Stimulated activated naive CD4-positive, alpha-beta T cell (primary cell): ENCODE data around the gene ATP8B2.
"Not testable (repeated sequence)": the region's sequence is repeated elsewhere in the genome, so short reads cannot be mapped to it uniquely, and the experiment has no call there.

Experiments
- DNase-seq, 6 experiments: peaks; one replicate each; lab custom pipeline; 2025; lab: John Stamatoyannopoulos, UW

The ATP8B2 gene

DNA sequence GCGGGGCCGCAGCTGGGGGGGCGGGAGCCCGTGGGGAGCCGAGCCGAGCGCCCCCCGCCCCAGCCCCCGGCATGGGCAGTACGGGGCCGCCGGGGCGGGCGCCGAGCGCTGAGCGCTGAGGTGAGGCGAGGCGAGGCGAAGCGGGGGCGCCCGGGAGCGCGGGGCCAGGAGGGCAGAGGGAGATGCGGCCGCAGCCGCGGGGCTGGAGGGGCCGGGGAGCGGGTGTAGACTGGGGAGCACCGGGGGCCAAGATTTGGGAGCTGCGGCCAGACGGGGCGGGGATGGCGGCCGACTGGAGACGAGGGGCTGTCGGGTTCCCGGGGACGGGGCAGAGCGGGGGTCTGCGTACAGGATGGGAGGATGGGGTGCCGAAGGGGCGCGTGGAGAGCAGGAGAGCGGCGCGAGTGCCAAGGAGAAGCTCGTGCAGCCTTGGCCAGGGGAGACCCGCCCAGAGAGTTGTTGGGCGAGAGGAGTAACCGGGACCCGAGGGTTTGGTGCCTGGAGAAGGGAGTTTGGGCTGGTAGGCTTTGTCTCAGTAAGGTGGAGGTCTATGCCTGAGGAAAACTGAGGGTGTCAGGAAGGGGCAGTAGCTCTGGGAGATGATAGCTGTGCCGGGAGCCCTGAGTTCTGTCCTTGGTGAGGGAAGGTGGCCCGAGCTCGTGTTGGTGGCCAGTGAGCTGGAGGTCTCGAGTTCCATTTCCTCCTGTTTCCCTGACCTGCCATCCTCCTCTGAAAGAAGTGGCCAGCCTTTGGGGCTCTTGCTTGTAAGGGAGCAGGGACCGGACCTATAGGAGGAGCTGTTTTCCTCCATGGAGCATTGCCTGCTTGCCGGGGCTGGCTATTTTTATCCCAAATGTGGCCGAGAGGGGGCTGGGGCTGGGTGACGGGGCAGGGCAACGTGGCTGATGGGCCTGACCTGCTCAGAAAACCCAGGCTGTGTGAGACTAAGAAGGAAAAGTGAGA, 539 bp downstream of the ATP8B2 start:
- DNase-seq, result peak in 4 of 6 experiments; percentile 26 to 58 (median 37)

DNA sequence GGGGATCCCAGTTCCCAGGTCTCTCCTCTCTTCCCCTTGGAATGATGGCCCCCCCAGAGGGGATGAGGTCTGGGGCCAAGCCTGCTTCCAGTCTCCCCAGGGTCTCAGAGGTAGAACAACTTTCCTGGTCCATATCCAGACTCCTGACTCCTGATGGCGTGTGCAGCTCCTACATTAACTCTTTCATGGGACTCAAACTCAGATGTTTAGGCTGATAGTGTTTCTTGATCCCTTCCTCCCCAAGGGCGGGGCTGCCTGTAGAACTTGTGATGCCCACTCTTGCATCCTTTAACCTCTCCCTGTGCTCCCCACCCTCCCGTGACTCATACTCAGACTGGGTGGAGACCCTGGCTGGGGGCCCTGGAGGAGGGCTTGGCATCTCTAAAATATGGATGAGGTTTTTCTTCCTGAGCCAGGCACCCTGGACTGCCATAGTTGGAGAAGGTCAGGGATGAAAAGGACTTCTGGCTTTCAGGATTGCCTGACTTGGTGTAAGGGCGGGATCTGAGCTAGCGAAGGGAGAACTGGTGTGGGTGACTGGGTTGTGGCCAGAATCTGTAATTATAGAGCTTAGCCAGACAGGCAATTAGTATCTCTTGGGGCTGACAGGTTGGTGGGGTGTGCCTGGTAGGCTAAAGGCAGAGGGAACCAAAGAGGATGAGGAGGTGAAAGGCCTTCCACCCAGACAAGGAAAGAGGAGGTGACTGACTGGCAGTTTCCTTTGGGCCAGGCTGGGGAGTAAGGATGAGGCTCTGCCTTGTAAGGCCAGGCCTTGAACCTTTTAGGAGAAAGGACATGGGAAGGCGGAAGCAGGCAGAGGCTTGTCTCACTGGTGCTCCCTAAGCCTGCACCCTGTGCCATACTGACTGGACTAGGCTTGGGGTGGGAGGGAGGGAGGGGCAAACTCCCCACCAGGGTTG, 1.5 kb downstream of the ATP8B2 start:
- DNase-seq, result peak in 2 of 6 experiments; percentile 17 to 39

DNA sequence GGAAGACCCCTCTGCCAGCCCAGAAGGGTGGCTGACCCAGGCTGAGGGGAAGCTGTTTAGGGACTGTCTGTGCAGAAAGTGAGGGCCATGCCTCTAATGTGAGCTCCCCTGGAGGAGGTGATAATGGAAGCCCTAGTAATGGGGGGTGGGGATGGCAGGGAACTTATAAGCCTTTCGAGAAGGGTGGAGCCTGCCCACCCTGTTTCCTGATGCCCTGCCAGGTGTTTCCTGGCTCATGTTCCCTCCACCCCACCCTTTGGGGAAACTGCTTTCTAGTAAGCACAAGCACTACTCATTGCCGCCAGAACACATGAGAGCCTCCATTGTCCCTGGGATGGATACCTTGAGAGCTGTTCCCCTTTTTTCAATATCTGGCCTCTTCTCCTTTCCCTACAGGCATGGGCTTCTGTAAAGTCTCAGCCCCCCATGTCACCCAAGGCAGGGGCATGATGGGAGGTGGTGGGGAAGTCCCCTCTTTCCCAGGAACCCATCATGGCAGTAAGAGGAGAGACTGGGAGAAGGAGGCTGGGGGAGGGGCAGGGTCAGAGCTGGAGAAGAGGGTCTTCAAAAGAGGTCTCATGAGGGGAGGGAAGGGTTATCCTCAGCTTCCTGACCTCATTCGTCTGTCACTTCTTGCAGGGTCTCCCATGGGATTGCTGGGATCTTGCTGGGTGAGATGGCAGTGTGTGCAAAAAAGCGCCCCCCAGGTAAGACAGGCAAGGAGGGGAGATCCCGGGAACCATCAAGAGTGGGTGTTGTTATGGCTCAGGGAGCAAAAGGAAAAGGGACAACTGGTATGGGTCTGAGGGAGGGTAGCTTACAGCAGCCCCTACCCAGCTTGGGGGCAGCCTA, 2.4 kb downstream of the ATP8B2 start:
- peak in 5 of 6 experiments; percentile 14 to 41 (median 24) for DNase-seq

DNA sequence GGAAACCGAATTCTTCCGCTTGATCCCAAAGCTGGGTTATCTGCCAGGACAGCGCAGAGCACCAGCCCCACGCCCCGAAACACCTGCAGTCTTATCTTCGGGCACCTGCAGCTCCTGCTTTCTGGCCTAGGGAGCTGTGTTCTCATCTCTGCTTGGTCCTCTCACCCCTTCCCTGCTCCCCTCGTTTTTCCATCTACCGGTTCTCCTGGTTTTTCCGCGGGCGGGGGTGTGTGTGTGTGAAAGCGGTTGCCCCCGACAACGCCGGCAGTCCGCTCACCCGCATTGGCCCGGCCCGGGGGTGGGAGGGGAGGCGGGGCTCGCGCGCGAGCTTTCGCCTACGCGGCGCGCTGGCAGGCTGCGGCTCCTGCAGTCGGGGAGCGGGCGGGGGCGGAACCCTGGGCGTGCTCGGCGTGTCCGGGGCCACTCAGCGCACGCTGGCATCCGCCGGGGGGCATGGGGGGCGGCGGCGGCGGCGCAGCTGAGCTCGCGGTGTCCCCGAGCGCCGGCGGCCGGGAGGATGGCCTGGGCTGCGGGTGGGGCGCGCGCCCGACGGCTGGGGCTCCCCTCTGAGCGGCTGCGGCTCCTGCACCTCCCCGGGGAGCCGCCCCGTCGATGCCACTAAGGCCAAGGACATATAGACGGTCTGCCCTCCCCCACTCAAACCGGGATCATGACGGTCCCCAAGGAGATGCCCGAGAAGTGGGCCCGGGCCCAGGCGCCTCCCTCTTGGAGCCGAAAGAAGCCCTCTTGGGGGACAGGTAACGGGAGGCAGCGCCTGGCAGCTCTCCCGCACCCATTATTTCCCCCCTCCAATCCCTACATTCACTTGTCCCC, 3.2 kb downstream of the ATP8B2 start:
- peak; percentile 76 to 86 (median 84) for DNase-seq

DNA sequence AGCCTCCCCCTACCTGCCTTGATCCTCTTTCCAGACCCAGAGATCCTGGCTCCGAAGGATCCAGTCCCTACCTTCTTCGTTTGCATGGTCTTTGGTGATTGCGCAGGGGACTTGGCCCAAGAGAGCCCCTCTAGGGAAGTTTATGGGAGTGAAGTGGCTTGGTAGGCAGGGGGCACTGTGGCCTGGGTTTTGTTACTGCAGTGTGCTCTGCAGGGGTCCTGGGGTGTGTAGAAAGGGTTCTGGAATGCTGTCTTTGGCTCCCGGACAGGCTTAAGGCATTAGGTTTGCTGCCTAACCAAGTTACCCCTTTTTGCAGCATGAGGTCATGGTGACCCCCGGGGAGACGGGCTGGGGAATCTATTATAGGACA, 3.8 kb downstream of the ATP8B2 start:
- peak in 3 of 6 experiments; percentile 16 to 23 (median 22) for DNase-seq

DNA sequence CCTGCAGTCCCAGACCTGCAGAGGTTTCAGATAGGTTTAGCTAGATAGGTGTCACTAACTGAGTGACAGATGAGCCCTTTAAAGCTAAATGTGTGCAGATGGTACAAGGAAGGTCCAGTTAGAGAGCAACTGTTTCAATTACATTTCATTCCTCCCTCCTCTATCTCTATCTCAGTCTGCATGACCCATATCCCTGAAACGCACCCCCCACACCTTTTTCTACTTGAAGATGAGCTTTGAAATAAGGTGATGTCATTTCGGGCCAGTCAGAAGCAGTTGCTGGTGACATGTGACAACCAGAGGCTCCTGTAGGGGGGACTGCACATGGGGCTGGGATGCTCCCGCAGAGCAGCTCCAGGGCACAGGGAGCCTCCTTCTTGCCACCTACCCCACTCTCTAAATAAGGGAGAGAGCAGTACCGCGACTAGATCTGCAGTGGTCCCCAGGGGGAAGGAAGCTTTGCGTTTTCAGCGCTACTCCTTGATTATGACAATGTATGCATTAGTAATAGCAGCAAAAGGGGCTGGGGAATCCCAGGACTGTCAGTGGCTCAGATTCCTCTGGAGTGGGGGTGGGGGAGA, 4.3 kb downstream of the ATP8B2 start:
- DNase-seq, result peak; percentile 12 to 45 (median 20)

DNA sequence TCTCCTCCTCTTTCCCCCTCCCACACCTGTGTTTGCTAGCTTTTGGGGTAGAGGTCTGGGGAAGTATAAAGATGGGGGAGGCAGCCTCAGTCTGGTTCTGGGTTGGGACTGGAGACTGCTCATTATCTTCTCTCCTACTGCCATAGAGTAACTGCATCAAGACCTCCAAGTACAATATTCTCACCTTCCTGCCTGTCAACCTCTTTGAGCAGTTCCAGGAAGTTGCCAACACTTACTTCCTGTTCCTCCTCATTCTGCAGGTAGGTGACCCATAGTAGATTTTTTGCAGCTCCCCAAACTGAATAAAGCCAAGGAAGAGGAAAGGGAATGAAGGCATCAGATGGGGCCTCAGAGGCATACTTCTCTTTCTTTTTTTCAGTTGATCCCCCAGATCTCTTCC, 5.3 kb downstream of the ATP8B2 start:
- DNase-seq, result peak in 2 of 6 experiments; percentile 11 to 32

DNA sequence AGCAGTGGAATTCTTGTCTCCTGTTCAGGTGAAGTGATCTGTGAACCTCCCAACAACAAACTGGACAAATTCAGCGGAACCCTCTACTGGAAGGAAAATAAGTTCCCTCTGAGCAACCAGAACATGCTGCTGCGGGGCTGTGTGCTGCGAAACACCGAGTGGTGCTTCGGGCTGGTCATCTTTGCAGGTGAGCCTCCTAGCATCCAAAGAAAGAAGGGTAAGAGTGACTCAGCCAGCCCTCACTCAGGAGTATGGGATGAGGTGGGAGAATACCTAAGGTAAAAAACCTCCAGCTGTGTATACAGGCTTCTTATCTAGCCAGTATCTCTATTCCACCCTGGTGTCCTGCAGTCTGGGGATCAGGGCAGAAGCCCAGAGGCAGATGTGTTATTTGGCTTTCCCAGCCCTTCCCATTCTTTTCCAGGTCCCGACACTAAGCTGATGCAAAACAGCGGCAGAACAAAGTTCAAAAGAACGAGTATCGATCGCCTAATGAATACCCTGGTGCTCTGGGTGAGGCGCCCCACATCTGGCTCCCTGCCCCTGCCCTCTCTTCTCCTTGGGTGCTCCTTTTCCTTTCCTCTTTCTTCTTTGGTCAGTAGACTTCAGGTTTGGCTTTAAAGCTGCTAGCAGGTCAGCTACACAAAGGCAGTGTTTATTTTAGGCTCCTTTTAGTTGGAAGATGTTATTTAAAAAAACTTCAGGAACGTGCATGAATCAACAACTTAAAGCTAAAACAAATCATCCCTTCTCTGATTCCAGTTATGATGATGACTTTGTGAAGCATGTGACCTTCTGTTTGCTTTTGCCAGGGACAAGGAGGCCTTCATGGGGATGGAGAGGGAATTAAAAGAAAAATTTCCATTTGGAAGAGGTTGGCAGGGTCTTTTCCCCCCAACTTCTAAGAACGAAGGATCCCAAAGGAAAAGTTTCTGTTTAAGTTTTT, 9.0 kb downstream of the ATP8B2 start:
- no peak for DNase-seq

DNA sequence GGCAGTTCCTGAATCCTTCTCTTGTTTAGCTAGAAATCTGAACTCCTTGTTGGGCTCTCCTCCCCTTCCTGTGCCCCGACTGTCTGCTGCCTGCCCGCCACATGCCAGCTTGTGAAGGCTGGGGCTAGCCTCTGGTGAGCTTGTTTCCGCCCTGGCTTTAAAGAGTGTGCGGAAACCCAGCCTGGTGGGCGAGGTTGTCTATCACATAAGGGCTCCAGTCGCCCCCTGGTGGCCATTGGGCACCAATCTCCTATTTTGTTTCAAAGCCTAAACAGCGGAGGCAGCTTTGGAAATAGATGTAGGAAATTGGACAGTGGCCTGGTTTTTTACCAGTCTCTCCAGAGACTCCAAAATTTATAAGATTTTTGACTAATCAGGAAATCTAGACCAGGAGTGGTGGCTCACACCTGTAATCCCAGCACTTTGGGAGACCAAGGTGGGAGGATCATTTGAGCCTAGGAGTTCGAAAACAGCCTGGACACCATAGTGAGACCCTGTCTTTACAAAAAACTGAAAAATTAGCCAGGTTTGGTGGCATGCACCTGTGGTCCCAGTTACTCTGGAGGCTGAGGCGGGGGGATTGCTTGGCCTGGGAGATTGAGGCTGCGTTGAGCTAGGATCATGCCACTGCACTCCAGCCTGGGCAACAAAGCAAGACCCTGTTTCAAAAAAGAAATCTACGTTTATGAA, 9.8 kb downstream of the ATP8B2 start:
- peak; percentile 73 to 91 (median 86) for DNase-seq

DNA sequence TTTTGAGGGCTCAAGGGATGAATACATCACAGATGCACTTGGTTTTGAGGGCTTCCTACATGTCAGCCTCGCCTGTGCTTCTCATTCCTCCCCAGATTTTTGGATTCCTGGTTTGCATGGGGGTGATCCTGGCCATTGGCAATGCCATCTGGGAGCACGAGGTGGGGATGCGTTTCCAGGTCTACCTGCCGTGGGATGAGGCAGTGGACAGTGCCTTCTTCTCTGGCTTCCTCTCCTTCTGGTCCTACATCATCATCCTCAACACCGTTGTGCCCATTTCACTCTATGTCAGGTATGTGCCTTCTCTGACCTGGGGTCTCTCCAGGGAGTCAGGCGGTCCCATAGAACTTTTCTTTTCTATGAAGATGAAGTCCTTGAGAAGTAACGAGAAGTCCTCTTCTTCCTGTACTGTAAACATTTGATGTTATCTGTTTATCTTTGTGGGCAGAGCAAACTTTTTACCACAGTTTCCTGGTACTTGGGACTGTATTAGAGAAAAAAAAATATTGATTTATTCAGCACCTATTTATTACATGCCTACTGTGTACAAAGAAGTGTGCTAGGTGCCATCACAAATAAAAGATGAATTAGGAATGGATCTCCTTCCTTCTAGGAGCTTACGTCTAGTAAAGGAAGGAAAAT, 12.0 kb downstream of the ATP8B2 start:
- peak in 3 of 6 experiments; percentile 7 to 29 (median 14) for DNase-seq

DNA sequence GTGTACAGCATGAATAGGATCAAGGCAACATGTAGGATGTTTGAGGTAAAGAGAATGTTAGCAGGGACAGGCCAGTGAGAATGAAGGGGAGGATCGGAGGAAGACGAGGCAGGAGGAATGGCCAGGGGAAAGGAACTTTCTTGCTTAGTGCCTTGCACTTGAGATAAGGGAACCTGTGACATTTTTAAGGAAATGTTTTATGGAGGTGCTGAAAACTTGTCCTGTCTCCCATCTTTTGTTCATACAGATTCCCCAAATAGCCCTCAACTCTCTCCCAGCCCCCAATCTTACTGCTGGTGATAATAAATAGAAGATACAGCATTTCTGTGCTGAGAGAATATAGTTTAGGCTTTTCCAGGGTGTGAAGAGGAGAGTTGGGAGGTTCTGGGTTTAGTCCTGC, 13.6 kb downstream of the ATP8B2 start:
- no peak for DNase-seq

DNA sequence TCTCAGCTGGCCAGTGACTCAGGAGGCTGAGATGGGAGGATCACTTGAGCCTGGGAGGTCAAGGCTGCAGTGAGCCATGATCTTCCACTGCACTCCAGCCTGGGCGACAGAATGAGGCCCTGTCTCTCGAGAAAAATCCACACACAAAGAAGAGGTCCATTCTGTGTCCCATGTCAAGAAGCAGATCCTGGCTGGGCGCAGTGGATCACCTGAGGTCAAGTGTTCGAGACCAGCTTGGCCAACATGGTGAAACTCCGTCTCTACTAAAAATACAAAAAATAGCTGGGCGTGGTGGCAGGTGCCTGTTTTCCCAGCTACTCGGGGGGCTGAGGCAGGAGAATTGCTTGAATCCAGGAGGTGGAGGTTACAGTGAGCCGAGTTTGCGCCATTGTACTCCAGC, 16.0 kb downstream of the ATP8B2 start:
- not testable (repeated sequence) for DNase-seq

DNA sequence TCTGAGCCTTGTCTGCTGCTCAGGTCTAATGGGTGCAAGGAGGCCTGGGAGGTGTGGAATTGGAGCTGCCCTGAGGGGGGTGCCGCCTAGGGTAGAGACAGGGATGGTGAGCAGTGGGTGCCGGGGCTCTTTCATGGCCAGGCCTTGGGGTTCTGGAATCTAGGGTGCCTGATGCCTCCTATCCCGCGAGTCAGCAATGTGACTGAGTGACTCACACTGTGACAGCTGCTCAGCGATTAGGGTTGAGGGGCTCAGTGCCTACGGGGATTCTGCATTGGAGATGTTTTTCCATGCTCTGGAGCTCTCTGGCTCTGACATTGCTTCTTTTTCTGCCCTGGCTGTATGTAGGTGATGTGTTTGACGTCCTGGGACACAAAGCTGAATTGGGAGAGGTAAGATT, 16.8 kb downstream of the ATP8B2 start:
- peak in 1 of 6 experiments; percentile 4 for DNase-seq

DNA sequence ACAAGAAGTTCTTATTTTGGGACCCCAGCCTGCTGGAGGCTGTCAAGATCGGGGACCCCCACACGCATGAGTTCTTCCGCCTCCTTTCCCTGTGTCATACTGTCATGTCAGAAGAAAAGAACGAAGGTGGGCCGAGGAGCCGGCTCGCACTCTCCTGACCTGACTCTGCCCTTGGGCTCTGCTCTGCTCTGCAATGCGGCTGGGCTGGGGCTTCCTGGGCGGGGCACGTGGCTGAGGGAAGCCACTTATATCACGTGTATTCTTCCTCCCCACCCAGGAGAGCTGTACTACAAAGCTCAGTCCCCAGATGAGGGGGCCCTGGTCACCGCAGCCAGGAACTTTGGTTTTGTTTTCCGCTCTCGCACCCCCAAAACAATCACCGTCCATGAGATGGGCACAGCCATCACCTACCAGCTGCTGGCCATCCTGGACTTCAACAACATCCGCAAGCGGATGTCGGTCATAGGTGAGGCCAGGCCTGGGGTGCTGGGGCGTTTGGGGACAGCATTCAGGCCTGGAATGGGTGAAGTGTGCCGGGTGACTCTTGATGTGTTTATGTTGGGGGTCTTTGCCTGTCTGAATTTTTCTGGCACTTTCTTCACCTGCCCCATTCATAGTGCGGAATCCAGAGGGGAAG, 17.6 kb downstream of the ATP8B2 start:
- peak; percentile 40 to 61 (median 49) for DNase-seq

DNA sequence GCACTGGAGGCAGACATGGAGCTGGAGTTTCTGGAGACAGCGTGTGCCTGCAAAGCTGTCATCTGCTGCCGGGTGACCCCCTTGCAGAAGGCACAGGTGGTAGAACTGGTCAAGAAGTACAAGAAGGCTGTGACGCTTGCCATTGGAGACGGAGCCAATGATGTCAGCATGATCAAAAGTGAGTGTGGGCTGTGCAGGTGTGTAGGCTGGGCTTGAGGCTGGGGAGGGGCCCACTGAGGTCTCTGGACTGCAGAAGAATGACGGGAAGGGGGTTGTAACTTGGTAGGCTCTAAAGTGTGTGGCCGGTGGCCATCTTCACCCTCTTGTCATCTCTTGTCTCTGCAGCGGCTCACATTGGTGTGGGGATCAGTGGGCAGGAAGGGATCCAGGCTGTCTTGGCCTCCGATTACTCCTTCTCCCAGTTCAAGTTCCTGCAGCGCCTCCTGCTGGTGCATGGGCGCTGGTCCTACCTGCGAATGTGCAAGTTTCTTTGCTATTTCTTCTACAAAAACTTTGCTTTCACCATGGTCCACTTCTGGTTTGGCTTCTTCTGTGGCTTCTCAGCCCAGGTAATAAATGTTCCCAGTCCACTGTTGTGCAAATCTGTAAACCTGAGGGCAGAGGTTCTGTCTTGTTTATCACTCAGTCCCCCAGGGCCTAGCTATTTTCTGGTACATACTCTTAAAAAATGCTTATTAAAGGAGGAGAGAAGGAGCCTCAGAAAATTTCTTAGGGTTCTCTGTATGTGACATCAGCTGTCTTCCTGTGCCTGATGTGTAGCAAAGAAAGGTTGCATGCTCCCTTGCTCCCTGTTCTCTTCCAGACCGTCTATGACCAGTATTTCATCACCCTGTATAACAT, 19.9 kb downstream of the ATP8B2 start:
- DNase-seq, result peak; percentile 46 to 75 (median 60)

DNA sequence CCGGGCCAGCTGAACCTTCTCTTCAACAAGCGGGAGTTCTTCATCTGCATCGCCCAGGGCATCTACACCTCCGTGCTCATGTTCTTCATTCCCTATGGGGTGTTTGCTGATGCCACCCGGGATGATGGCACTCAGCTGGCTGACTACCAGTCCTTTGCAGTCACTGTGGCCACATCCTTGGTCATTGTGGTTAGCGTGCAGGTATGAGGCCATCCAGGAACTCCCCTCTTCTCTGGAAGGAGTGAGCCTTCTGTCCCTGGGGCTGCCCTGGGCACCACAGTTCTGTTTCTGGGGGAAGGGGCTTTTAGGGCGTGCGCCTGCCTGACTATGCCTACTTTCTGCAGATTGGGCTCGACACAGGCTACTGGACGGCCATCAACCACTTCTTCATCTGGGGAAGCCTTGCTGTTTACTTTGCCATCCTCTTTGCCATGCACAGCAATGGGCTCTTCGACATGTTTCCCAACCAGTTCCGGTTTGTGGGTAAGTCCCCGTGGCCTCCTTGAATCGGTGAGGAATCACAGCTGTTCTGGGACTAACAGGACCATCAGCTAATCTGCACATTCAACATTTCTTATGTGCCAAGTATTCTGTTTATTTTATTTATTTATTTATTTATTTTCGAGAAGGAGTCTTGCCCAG, 21.1 kb downstream of the ATP8B2 start:
- no peak for DNase-seq
